Fibroblast of villous mesenchyme (primary cell): ENCODE results near the gene TSC22D1. TPM values are rescaled to one million over a fixed set of nuclear protein-coding genes. Genes with fewer than 3 reads are reported as not detected.

Experiments used
- DNase-seq: peaks from one replicate; pipeline ENCODE4 v3.0.0-alpha.2; 2010; ENCODE audit warnings: low read depth
- H3K4me3 ChIP-seq: 2 replicates; pipeline ENCODE4 v1.5.1; 2011; ENCODE audit warnings: low read depth, mild to moderate bottlenecking, low read length
- CTCF ChIP-seq: IDR thresholded peaks from 2 replicates; pipeline ENCODE4 v1.5.1; 2012; ENCODE audit warnings: low read depth, mild to moderate bottlenecking, low read length; ENCODE audit not compliant: insufficient read depth
- total RNA-seq: library from RNA; depleted of rRNA; stranded (reverse); fragments of >200 nt; gene quantifications from 2 replicates; pipeline ENCODE4 v1.2.3, GENCODE V29; 2012

The TSC22D1 gene
- total RNA-seq, 1 donor, result 54.8 TPM

GRCh38 chr13:44399074-44399473 lies 177.1 kb downstream of the TSC22D1 start:
- H3K4me3 ChIP-seq, result no peak overlapping the region
- no peak for DNase-seq
- TF ChIP-seq CTCF, result no peak

GRCh38 chr13:44398606-44399005 lies 177.5 kb downstream of the TSC22D1 start:
- no peak overlapping the region for H3K4me3 ChIP-seq
- DNase-seq, result no peak
- no peak for TF ChIP-seq CTCF

- no peak for TF ChIP-seq CTCF
- H3K4me3 ChIP-seq, result no peak overlapping the region
- DNase-seq, result peak; percentile 94
Observed at GRCh38 chr13:44397766-44398223, 178.3 kb downstream of the TSC22D1 start.

GRCh38 chr13:44396701-44397580 lies 179.2 kb downstream of the TSC22D1 start:
- H3K4me3 ChIP-seq, result peak overlapping the region; percentile 24
- peak; percentile 99 for DNase-seq
- no peak for TF ChIP-seq CTCF

DNA sequence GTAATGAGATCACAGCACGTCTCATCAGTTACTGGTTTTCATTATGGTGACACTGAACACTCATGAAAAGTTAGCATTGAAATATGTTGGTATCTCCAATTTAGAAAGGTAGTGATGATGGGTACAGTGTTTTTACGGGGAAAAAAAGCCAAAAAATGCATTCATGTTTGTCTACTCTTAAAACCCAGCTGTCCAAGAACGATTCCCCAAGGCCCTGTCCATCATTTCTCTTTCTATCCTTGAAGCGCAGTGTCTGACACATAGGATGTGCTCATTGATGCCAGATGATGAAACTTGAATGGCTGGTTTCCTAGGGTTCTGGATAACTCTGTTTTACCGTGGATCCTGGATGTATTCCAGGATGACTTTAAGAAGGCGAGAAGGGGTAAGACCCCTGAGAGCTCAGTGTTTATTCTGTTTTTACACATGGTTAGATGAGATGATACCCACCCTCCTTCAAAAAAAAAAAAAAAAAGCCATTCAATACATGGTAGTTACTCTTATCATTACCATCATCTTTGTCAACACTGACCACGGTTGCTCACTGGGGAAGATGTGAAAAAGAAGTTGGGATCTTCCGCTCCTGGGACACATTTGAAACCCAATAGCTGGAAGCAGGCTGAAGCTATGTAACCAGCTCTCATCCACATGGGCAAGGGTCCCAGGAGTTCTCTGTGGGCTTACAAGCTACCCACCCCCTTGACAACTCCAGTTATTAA lies 180.0 kb downstream of the TSC22D1 start:
- no peak for TF ChIP-seq CTCF
- DNase-seq, result peak; percentile 51
- H3K4me3 ChIP-seq, result no peak overlapping the region

- no peak for DNase-seq
- no peak for TF ChIP-seq CTCF
- no peak overlapping the region for H3K4me3 ChIP-seq
Observed at GRCh38 chr13:44394658-44395057, 181.5 kb downstream of the TSC22D1 start.
